HepG2 (cell line): ENCODE results near the gene SSH3. TPM values are rescaled to one million over a fixed set of nuclear protein-coding genes. Genes with fewer than 3 reads are reported as not detected.

Experiments
- ATAC-seq: fragments of 200-7000 bp; cut with Tn5 transposase; 3 replicates; pipeline ENCODE4 v1.9.1; 2020; ENCODE audit warnings: mild to moderate bottlenecking, moderate library complexity
- BruUV-seq: library from RNA; stranded (reverse); fragments of 400-500 nt; replicated peaks from 2 replicates; lab custom pipeline; 2021; lab: Mats Ljungman, UMichigan
- CTCF ChIA-PET: fragments of 300-600 bp; formaldehyde crosslinking; extraction: SDS; loops from one replicate; lab custom pipeline; 2021; ENCODE audit warnings: low total read pairs, inconsistent platforms, low intra/inter-chr PET ratio; lab: Yijun Ruan, JAX
- POLR2A ChIA-PET: fragments of 350-600 bp; sonication (Branson Sonifier 250); formaldehyde crosslinking; loops from one replicate; lab custom pipeline; 2020; ENCODE audit warnings: antibody characterized with exemption, inconsistent platforms; lab: Yijun Ruan, JAX
- DNase-seq: peaks from one replicate; pipeline ENCODE4 v3.0.0-alpha.2; 2015; ENCODE audit warnings: low spot score
- FAIRE-seq: peaks from 3 replicates; lab custom pipeline; 2011; peaks lifted over from hg19 to GRCh38; lab: Jason Lieb, UNC
- H2AFZ ChIP-seq: one replicate; pipeline ENCODE4 v1.6.1; 2011; ENCODE audit warnings: low read length, inconsistent platforms
- H3K27ac ChIP-seq: fragments of 300-600 bp; 3 replicates; pipeline ENCODE4 v1.8.0; 2011; ENCODE audit warnings: mixed run types, mild to moderate bottlenecking, mixed read lengths, low read length, inconsistent platforms; ENCODE audit not compliant: insufficient read depth; ENCODE audit errors: extremely low read length
- H3K27me3 ChIP-seq, 2 experiments: fragments of 200-600 bp in 1 of 2; 2 replicates in 1 of 2; 3 replicates in 1 of 2; pipeline versions ENCODE4 v1.6.0 to v1.8.0; 2011; ENCODE audit warnings: low read length in 2 of 2, mild to moderate bottlenecking in 2 of 2, moderate library complexity in 2 of 2, inconsistent platforms in 1 of 2; ENCODE audit not compliant: insufficient read depth in 2 of 2, control insufficient read depth in 1 of 2
- H3K36me3 ChIP-seq, 2 experiments: fragments of 200-600 bp in 1 of 2; replicated peaks in 1 of 2; 2 replicates in 1 of 2; 3 replicates in 1 of 2; pipeline versions ENCODE4 v1.5.1 to v1.8.0; 2011; ENCODE audit warnings: low read length in 2 of 2, inconsistent platforms in 1 of 2; ENCODE audit not compliant: insufficient read depth in 2 of 2, control insufficient read depth in 1 of 2
- H3K4me1 ChIP-seq: 2 replicates; pipeline ENCODE4 v1.5.1; 2012; ENCODE audit warnings: low read length, inconsistent platforms; ENCODE audit not compliant: insufficient read depth
- H3K4me2 ChIP-seq: 2 replicates; pipeline ENCODE4 v1.6.0; 2011; ENCODE audit warnings: low read depth, low read length, inconsistent platforms
- H3K4me3 ChIP-seq, 3 experiments: fragments of 200-600 bp in 1 of 3; sonication (generic), shearing (Covaris generic) in 1 of 3; replicated peaks in 1 of 3; 2 replicates each; pipeline ENCODE4 v1.5.1; 2011 to 2016; ENCODE audit warnings: low read length in 3 of 3, inconsistent platforms in 2 of 3, low read depth in 2 of 3, mild to moderate bottlenecking in 2 of 3, control low read depth in 1 of 3, mixed read lengths in 1 of 3; ENCODE audit not compliant: insufficient read depth in 1 of 3
- H3K79me2 ChIP-seq: one replicate; pipeline ENCODE4 v1.6.1; 2011; ENCODE audit warnings: low read length, inconsistent platforms; ENCODE audit not compliant: insufficient read depth
- H3K9ac ChIP-seq: 2 replicates; pipeline ENCODE4 v1.6.0; 2011; ENCODE audit warnings: mild to moderate bottlenecking, low read depth, low read length, inconsistent platforms; ENCODE audit not compliant: insufficient read depth
- H3K9me3 ChIP-seq: 2 replicates; pipeline ENCODE4 v1.5.1; 2012; ENCODE audit warnings: mild to moderate bottlenecking, low read length
- H4K20me1 ChIP-seq: 2 replicates; pipeline ENCODE4 v1.6.0; 2011; ENCODE audit warnings: inconsistent platforms, mild to moderate bottlenecking, low read length, moderate library complexity; ENCODE audit not compliant: insufficient read depth
- ARID5B ChIP-seq: IDR thresholded peaks from 2 replicates; pipeline ENCODE4 v1.4.0; 2020; ENCODE audit warnings: mild to moderate bottlenecking, missing genetic modification reagents
- ARNT2 ChIP-seq: sonication (generic); formaldehyde crosslinking; IDR thresholded peaks from 2 replicates; pipeline ENCODE4 v1.8.0; 2022; ENCODE audit warnings: mild to moderate bottlenecking, low read depth, missing genetic modification reagents, moderate library complexity
- ELF4 ChIP-seq: sonication (generic); formaldehyde crosslinking; IDR thresholded peaks from 2 replicates; pipeline ENCODE4 v1.5.0; 2020; ENCODE audit warnings: missing genetic modification reagents, mild to moderate bottlenecking, moderate library complexity, borderline replicate concordance
- ETV5 ChIP-seq: IDR thresholded peaks from 2 replicates; pipeline ENCODE4 v1.6.1; 2018; ENCODE audit warnings: missing biosample characterization, missing genetic modification reagents, inconsistent platforms, borderline replicate concordance
- IRX3 ChIP-seq: sonication (generic); formaldehyde crosslinking; IDR thresholded peaks from 2 replicates; pipeline ENCODE4 v1.8.1; 2023; ENCODE audit warnings: mild to moderate bottlenecking, low read depth, missing genetic modification reagents, borderline replicate concordance
- KDM4B ChIP-seq: sonication (generic); formaldehyde crosslinking; IDR thresholded peaks from 2 replicates; pipeline ENCODE4 v1.4.0; 2020; ENCODE audit warnings: missing genetic modification reagents
- PRMT3 ChIP-seq: sonication (generic); formaldehyde crosslinking; IDR thresholded peaks from 2 replicates; pipeline ENCODE4 v1.8.1; 2022; ENCODE audit warnings: low read depth, mild to moderate bottlenecking, moderate library complexity, missing genetic modification reagents, borderline replicate concordance
- RARG ChIP-seq: sonication (generic); formaldehyde crosslinking; IDR thresholded peaks from 2 replicates; pipeline ENCODE4 v1.4.0; 2020; ENCODE audit warnings: low read depth, mild to moderate bottlenecking, missing genetic modification reagents
- SAP130 ChIP-seq: IDR thresholded peaks from 2 replicates; pipeline ENCODE4 v1.6.1; 2016; ENCODE audit warnings: low read depth
- TEAD3 ChIP-seq: optimal IDR thresholded peaks from 2 replicates; pipeline ENCODE3; 2016; ENCODE audit warnings: borderline replicate concordance
- ZNF207 ChIP-seq: fragments of 450-650 bp; IDR thresholded peaks from 2 replicates; pipeline ENCODE4 v1.6.1; 2016; ENCODE audit warnings: antibody characterized with exemption, borderline replicate concordance
- ZNF232 ChIP-seq: sonication (generic); formaldehyde crosslinking; IDR thresholded peaks from 2 replicates; pipeline ENCODE4 v1.4.0; 2020; ENCODE audit warnings: missing genetic modification reagents, borderline replicate concordance
- ZNF282 ChIP-seq: fragments of 450-650 bp; IDR thresholded peaks from 2 replicates; pipeline ENCODE4 v1.6.1; 2018; ENCODE audit not compliant: partially characterized antibody
- ZNF329 ChIP-seq: sonication (generic); formaldehyde crosslinking; IDR thresholded peaks from 2 replicates; pipeline ENCODE4 v1.9.0; 2021; ENCODE audit warnings: low read depth, mild to moderate bottlenecking, missing genetic modification reagents
- ZNF709 ChIP-seq: sonication (generic); formaldehyde crosslinking; IDR thresholded peaks from 2 replicates; pipeline ENCODE4 v1.5.0; 2020; ENCODE audit warnings: mild to moderate bottlenecking, missing genetic modification reagents
- ZNF737 ChIP-seq: sonication (generic); formaldehyde crosslinking; IDR thresholded peaks from 2 replicates; pipeline ENCODE4 v1.5.0; 2020; ENCODE audit warnings: missing genetic modification reagents, mild to moderate bottlenecking, borderline replicate concordance
- ZNF775 ChIP-seq: sonication (generic); formaldehyde crosslinking; IDR thresholded peaks from 2 replicates; pipeline ENCODE4 v1.4.0; 2020; ENCODE audit warnings: missing genetic modification reagents, mild to moderate bottlenecking, moderate library complexity, borderline replicate concordance
- ZNF780A ChIP-seq: sonication (generic); formaldehyde crosslinking; IDR thresholded peaks from 2 replicates; pipeline ENCODE4 v1.8.0; 2022; ENCODE audit warnings: mild to moderate bottlenecking, missing genetic modification reagents, moderate library complexity
- WGBS: methylation state at CpG from one replicate; pipeline ENCODE4 v1.1.6; 2017; ENCODE audit warnings: low lambda C conversion rate; 5-methylcytosine and 5-hydroxymethylcytosine counted together
- in situ Hi-C: cut with HindIII; loops from 2 replicates; pipeline ENCODE4 v1.10.0; 2017; ENCODE audit warnings: low pct_unique_long_range_greater_than_20kb; ENCODE audit not compliant: extremely low pct_ligation_motif_present
- intact Hi-C: fragments of 100-400 bp; cut with micrococcal nuclease; formaldehyde crosslinking; loops from one replicate; pipeline ENCODE4 v1.10.0; 2022; ENCODE audit not compliant: unreplicated experiment
- polyA plus RNA-seq, 8 experiments: library from polyadenylated mRNA; depleted of rRNA in 3 of 8; stranded (reverse) in 7 of 8; unstranded in 1 of 8; fragments of >200 nt; fragmentation: Illumina TruSeq in 4 of 8; extraction: Trizol in 4 of 8; gene quantifications; 2 replicates each; pipeline versions ENCODE4 v1.2.1 to v1.2.3, GENCODE V29; 2011 to 2016; ENCODE audit warnings: low read depth in 4 of 8, missing spikeins in 1 of 8, mixed read lengths in 1 of 8; ENCODE audit not compliant: insufficient read depth in 1 of 8
- total RNA-seq, 5 experiments: library from RNA; depleted of rRNA; stranded (reverse); fragments of >200 nt; fragmentation: Illumina TruSeq; extraction: Trizol; gene quantifications; 2 replicates each; pipeline ENCODE4 v1.2.3, GENCODE V29; 2016; ENCODE audit warnings: low read depth in 1 of 5
- TF ChIP-seq, protein P1 (sequence below): sonication (generic); formaldehyde crosslinking; IDR thresholded peaks from 2 replicates; pipeline ENCODE4 v1.5.1; 2020; ENCODE audit warnings: mild to moderate bottlenecking, moderate library complexity, missing genetic modification reagents

The SSH3 gene
- total and polyA plus RNA-seq, 2 of the 13 experiments (the other 11 are each of a cell fraction or from before 2014, with no cell fraction given) = 12.4 to 18.8 TPM

DNA sequence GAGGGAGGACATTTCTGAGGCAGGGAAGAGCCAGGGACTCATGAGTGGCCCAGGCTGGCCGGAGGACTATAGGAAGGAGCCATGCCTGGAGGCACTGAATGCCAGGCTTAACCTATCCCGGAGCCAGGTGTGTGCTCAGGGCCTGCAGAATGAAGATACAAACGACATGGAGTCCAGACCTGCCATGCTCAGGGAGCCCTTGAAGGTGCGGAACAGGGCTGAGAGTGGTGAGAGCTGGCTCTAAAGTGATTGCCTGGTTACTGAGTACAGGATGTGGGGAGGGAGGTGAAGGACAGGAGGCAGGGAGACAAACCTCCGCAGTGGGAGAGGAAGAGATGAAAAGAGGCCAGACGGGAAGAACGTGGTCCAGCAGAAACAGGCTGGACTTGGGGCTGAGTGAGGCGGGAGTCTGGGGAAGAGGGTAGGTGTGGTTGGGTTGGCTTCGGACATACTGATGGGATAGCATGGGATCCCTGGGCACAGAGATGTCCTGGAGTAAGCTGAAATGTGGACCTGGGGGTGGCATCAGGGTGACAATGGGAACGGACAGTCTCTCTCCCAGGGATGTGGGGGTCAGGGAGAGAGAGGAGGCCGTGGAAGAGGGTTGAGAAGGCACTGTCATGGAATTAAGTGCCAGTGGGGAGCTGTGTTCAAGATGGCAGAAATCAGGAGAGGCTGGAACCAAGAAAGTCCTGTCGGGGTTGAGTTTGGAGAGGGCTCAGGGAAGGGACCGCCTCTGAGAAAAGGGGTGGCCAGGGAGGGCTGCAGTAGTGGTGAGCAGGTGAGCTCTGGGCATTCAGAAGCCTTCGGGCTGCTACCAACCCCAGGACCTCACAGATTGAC is 15.8 kb upstream of the SSH3 start:
- intact Hi-C loops (no loop called here), in situ Hi-C loops (no loop called here)
- Histone ChIP-seq H3K9ac (peak overlapping the region; percentile 95), H3K79me2 (peaks cover 13% of the 10 kb centered on the region), H3K4me2 (peak overlapping the region; percentile 99), H2AFZ (no peak overlapping the region), H3K4me1 (peaks cover 37% of the 10 kb centered on the region), H3K9me3 (no peaks in the 10 kb centered on the region), H3K36me3 (peaks cover 19 to 49% of the 10 kb centered on the region in 2 experiments; a peak in 4 of 5 replicates), H3K27me3 (no peaks in the 10 kb centered on the region), H3K27ac (peak overlapping the region; percentile 100), H3K4me3 (peak overlapping the region in 2 of 3 experiments; percentile 69 to 94; a peak in 4 of 6 replicates), H4K20me1 (no peaks in the 10 kb centered on the region)
- peak; percentile 2 for ATAC-seq
- TSS peak; percentile 90 for BruUV-seq
- no peak for DNase-seq
- POLR2A ChIA-PET = interaction anchor here (0.8 to 7.7 kb wide), 14 partner anchors 8 to 114 kb away, joined by 3 to 66 read pairs (median 8); partner anchors contain the start of genes GRK2, POLD4, PPP1CA and RAD9A
- no peak for FAIRE-seq
- CTCF ChIA-PET = no interaction called here
- 89% methylated on average over 14 of the region's 14 CpGs for WGBS
- TF ChIP-seq ZNF207 (no peak), ETV5 (CRISPR knock-in tag) (no peak), ZNF780A (CRISPR knock-in tag) (0 out of 2 replicates have a peak, but pooled peaks have one; percentile 11), ZNF282 (no peak), ELF4 (CRISPR knock-in tag) (no peak), IRX3 (no peak), ZNF737 (CRISPR knock-in tag) (no peak), ARID5B (CRISPR knock-in tag) (no peak), ZNF329 (no peak), SAP130 (CRISPR knock-in tag) (no peak), ZNF232 (no peak), TEAD3 (CRISPR knock-in tag) (peak; percentile 10), RARG (no peak), KDM4B (CRISPR knock-in tag) (no peak), PRMT3 (CRISPR knock-in tag) (no peak; the same call in 1 of the 2 replicates), ZNF709 (CRISPR knock-in tag) (no peak), ARNT2 (CRISPR knock-in tag) (no peak), ZNF775 (CRISPR knock-in tag) (no peak)
- TF ChIP-seq, protein P1, sequence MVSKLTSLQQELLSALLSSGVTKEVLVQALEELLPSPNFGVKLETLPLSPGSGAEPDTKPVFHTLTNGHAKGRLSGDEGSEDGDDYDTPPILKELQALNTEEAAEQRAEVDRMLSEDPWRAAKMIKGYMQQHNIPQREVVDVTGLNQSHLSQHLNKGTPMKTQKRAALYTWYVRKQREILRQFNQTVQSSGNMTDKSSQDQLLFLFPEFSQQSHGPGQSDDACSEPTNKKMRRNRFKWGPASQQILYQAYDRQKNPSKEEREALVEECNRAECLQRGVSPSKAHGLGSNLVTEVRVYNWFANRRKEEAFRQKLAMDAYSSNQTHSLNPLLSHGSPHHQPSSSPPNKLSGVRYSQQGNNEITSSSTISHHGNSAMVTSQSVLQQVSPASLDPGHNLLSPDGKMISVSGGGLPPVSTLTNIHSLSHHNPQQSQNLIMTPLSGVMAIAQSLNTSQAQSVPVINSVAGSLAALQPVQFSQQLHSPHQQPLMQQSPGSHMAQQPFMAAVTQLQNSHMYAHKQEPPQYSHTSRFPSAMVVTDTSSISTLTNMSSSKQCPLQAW (CRISPR knock-in tag) = peak; percentile 48; the same call in 1 of the 2 replicates
